Trophoblast cell (in vitro differentiated cells and primary cell): ENCODE measurements around the gene PEX6.
A peak's percentile ranks its signal among the peaks of the same experiment; 100 is the strongest.

Experiments used
- DNase-seq, 2 donors: peaks; one replicate each; pipeline ENCODE4 v3.0.0-alpha.2; 2016
- H2AFZ ChIP-seq: 2 replicates; pipeline ENCODE4 v1.6.1; 2013; ENCODE audit warnings: low read length, moderate library complexity, mild to moderate bottlenecking; ENCODE audit not compliant: insufficient read depth, poor library complexity
- H2AK5ac ChIP-seq: 2 replicates; pipeline ENCODE4 v1.6.1; 2013; ENCODE audit warnings: mild to moderate bottlenecking, low read length
- H2BK120ac ChIP-seq: 2 replicates; pipeline ENCODE4 v1.6.1; 2013; ENCODE audit warnings: low read length, mild to moderate bottlenecking, moderate library complexity; ENCODE audit not compliant: insufficient read depth, poor library complexity
- H2BK12ac ChIP-seq: 2 replicates; pipeline ENCODE4 v1.6.1; 2013; ENCODE audit warnings: mild to moderate bottlenecking, low read length, moderate library complexity
- H2BK5ac ChIP-seq: 2 replicates; pipeline ENCODE4 v1.6.1; 2013; ENCODE audit warnings: low read length, low read depth, moderate library complexity, mild to moderate bottlenecking; ENCODE audit not compliant: poor library complexity
- H3K14ac ChIP-seq: 2 replicates; pipeline ENCODE4 v1.6.1; 2013; ENCODE audit warnings: mild to moderate bottlenecking, low read length
- H3K18ac ChIP-seq: 2 replicates; pipeline ENCODE4 v1.6.1; 2013; ENCODE audit warnings: mild to moderate bottlenecking, low read length
- H3K23ac ChIP-seq: 2 replicates; pipeline ENCODE4 v1.6.1; 2013; ENCODE audit warnings: low read length
- H3K27ac ChIP-seq: 2 replicates; pipeline ENCODE4 v1.5.1; 2013; ENCODE audit warnings: low read depth, mild to moderate bottlenecking, inconsistent platforms, low read length, moderate library complexity
- H3K27me3 ChIP-seq: 2 replicates; pipeline ENCODE4 v1.6.1; 2013; ENCODE audit warnings: inconsistent platforms, mild to moderate bottlenecking, low read length, moderate library complexity; ENCODE audit not compliant: insufficient read depth
- H3K36me3 ChIP-seq, 2 experiments: 1 replicate in 1 of 2; 2 replicates in 1 of 2; pipeline ENCODE4 v1.6.1; 2013; ENCODE audit warnings: low read length in 2 of 2, mild to moderate bottlenecking in 2 of 2, moderate library complexity in 1 of 2; ENCODE audit not compliant: insufficient read depth in 2 of 2, control insufficient read depth in 1 of 2
- H3K4ac ChIP-seq: 2 replicates; pipeline ENCODE4 v1.6.1; 2013; ENCODE audit warnings: low read depth, mild to moderate bottlenecking, low read length, moderate library complexity
- H3K4me1 ChIP-seq, 2 experiments: 1 replicate in 1 of 2; 2 replicates in 1 of 2; pipeline ENCODE4 v1.6.1; 2013; ENCODE audit warnings: low read length in 2 of 2, mild to moderate bottlenecking in 2 of 2, moderate library complexity in 1 of 2; ENCODE audit not compliant: insufficient read depth in 2 of 2, control insufficient read depth in 1 of 2
- H3K4me2 ChIP-seq: 2 replicates; pipeline ENCODE4 v1.6.1; 2013; ENCODE audit warnings: inconsistent platforms, mild to moderate bottlenecking, low read length, moderate library complexity
- H3K4me3 ChIP-seq: 2 replicates; pipeline ENCODE4 v1.5.1; 2013; ENCODE audit warnings: mild to moderate bottlenecking, low read depth, low read length, inconsistent platforms
- H3K79me1 ChIP-seq: one replicate; pipeline ENCODE4 v1.6.1; 2013; ENCODE audit warnings: low read length
- H3K79me2 ChIP-seq: 2 replicates; pipeline ENCODE4 v1.6.1; 2013; ENCODE audit warnings: low read length, mild to moderate bottlenecking; ENCODE audit not compliant: control insufficient read depth, insufficient read depth, poor library complexity
- H3K9ac ChIP-seq: 2 replicates; pipeline ENCODE4 v1.6.1; 2013; ENCODE audit warnings: mild to moderate bottlenecking, low read length
- H3K9me3 ChIP-seq: 2 replicates; pipeline ENCODE4 v1.6.1; 2013; ENCODE audit warnings: low read depth, mild to moderate bottlenecking, control low read depth, inconsistent platforms, low read length; ENCODE audit not compliant: insufficient read depth
- H4K12ac ChIP-seq: 2 replicates; pipeline ENCODE4 v1.6.1; 2013; ENCODE audit warnings: low read depth, mild to moderate bottlenecking, low read length, moderate library complexity
- H4K8ac ChIP-seq: 2 replicates; pipeline ENCODE4 v1.6.1; 2013; ENCODE audit warnings: low read depth, mild to moderate bottlenecking, low read length, moderate library complexity
- H4K91ac ChIP-seq: one replicate; pipeline ENCODE4 v1.6.1; 2013; ENCODE audit warnings: low read depth, mild to moderate bottlenecking, low read length, moderate library complexity
- WGBS: extraction: QIAGEN DNeasy Blood & Tissue Kit; methylation state at CpG from one replicate; pipeline ENCODE4 v1.1.7; 2013; ENCODE audit warnings: missing lambda C conversion rate; ENCODE audit not compliant: insufficient read length, insufficient coverage; ENCODE audit errors: extremely low coverage; 5-methylcytosine and 5-hydroxymethylcytosine counted together

The PEX6 gene

DNA sequence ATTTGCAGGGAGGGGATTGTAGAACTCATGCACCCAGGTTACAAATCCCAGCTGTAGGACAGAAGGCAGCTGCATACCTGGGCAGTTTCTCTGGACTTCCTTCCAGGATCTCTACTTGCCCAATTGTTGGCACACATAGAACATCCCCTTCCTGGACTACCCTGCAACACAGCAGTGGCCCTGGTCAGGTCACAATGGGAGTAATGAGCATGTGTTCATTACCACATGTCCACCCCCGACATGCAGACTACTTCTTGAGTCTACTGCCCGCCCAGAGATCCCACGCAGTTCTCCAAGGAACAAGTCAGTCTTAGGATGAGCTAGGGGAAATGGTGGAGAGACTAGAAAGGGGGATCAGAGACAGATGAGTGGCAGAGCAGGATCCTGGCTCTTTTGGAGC, 5.1 kb downstream of the PEX6 start:
- peaks cover 12 to 14% of the 10 kb centered on the region in 2 experiments for H3K4me1 ChIP-seq
- no peak overlapping the region for H2BK120ac ChIP-seq
- H3K79me1 ChIP-seq = peaks cover 8% of the 10 kb centered on the region
- no peak overlapping the region for H2BK5ac ChIP-seq
- DNase-seq = no peak
- no peak overlapping the region for H4K12ac ChIP-seq
- no peak overlapping the region for H2BK12ac ChIP-seq
- no peak overlapping the region for H3K4me3 ChIP-seq
- H3K14ac ChIP-seq = no peak overlapping the region
- no peak overlapping the region for H2AFZ ChIP-seq
- peaks cover 9% of the 10 kb centered on the region for H3K79me2 ChIP-seq
- WGBS = no CpG with 5 or more reads among the region's 3 CpGs
- H3K9me3 ChIP-seq = no peaks in the 10 kb centered on the region
- H3K23ac ChIP-seq = no peak overlapping the region
- no peak overlapping the region for H4K91ac ChIP-seq
- H4K8ac ChIP-seq = no peak overlapping the region
- H3K36me3 ChIP-seq = peaks cover 2 to 8% of the 10 kb centered on the region in 2 experiments
- H3K4ac ChIP-seq = no peak overlapping the region
- H2AK5ac ChIP-seq = no peak overlapping the region
- H3K9ac ChIP-seq = no peak overlapping the region
- H3K4me2 ChIP-seq = no peak overlapping the region
- no peak overlapping the region for H3K27ac ChIP-seq
- H3K27me3 ChIP-seq = no peaks in the 10 kb centered on the region
- no peak overlapping the region for H3K18ac ChIP-seq

DNA sequence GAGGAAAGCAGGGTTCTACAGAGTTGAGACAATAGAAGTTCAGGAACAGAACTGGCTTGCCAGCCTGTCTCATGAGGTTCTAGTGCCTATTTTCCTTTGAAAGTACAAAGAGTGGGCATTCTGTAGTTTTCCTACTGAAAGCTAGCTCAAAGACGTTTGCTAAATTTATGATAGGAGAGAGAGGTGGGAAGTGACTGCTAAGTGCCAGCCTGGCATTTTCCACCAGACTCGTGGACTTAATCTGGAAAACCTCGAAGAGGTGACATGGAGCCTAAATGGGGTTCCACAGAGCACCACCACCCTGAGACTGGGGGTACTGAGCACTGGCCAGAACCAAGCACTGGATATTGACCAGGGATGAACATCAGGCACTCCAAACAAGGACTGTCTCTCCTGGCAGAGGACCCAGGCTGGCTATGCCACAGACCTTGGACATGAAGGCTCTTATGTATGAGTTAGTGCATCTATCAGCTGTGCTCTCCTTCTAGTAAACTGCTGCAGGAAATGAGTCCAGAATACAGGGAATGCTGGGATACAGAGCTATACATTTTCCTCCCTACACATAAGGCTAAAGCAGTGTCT, 7.1 kb downstream of the PEX6 start:
- no peak overlapping the region for H3K14ac ChIP-seq
- no CpG with 5 or more reads among the region's 3 CpGs for WGBS
- no peaks in the 10 kb centered on the region for H3K79me2 ChIP-seq
- no peaks in the 10 kb centered on the region for H3K79me1 ChIP-seq
- H3K27ac ChIP-seq = no peak overlapping the region
- no peak overlapping the region for H2BK120ac ChIP-seq
- no peak overlapping the region for H3K4me2 ChIP-seq
- no peak overlapping the region for H2BK5ac ChIP-seq
- H4K12ac ChIP-seq = no peak overlapping the region
- no peak overlapping the region for H4K91ac ChIP-seq
- no peak overlapping the region for H3K4me3 ChIP-seq
- peaks cover 7 to 8% of the 10 kb centered on the region in 2 experiments for H3K4me1 ChIP-seq
- H3K36me3 ChIP-seq = peaks cover 7 to 19% of the 10 kb centered on the region in 2 experiments
- H3K9ac ChIP-seq = no peak overlapping the region
- H2BK12ac ChIP-seq = no peak overlapping the region
- H2AFZ ChIP-seq = no peak overlapping the region
- no peak for DNase-seq
- H2AK5ac ChIP-seq = no peak overlapping the region
- H3K4ac ChIP-seq = no peak overlapping the region
- H3K18ac ChIP-seq = no peak overlapping the region
- H3K9me3 ChIP-seq = no peaks in the 10 kb centered on the region
- no peak overlapping the region for H3K23ac ChIP-seq
- H4K8ac ChIP-seq = no peak overlapping the region
- no peaks in the 10 kb centered on the region for H3K27me3 ChIP-seq

DNA sequence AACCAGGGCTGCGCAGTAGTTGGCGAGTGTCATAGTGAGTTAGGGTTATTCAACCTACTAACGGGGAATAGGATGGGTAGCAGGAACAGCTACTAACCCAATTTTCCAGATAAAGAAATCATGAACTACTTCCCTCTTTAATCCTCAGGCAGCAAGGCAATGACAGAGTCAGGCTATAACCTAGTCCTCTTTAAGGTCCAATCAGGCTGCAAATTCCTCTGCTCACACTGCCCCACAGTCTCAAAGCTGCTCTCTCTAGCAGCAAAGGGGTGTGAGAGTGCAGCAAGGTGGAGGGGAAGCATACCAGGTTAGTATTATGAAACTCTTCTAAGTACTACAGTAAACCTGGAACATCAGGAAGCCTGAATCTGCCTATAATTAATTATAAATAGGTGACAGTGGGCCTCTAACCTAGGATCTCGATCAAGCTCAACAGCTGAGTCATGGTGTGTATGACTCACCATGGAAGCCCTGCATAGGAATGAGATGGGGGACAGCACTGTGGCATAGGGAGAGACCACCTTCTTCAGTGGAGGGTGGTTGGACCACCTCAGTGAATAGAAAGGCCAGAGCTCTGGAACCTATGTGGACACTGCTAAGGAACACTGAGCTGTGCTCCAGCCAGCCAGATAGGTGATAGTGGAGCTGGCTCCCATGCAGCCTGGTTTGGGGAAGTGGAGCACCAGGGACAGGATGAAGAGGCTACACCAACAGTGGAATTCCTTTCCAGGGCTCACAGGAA, 7.9 kb downstream of the PEX6 start:
- H3K18ac ChIP-seq = no peak overlapping the region
- H3K79me1 ChIP-seq = no peaks in the 10 kb centered on the region
- no peak overlapping the region for H4K12ac ChIP-seq
- no peaks in the 10 kb centered on the region for H3K27me3 ChIP-seq
- no peak overlapping the region for H2AFZ ChIP-seq
- no peak overlapping the region for H3K4me3 ChIP-seq
- H3K4me2 ChIP-seq = no peak overlapping the region
- no peak overlapping the region for H2AK5ac ChIP-seq
- H3K27ac ChIP-seq = no peak overlapping the region
- no peaks in the 10 kb centered on the region for H3K9me3 ChIP-seq
- no peak overlapping the region for H3K9ac ChIP-seq
- no peak overlapping the region for H3K14ac ChIP-seq
- H3K79me2 ChIP-seq = no peaks in the 10 kb centered on the region
- no peak overlapping the region for H2BK120ac ChIP-seq
- no peak overlapping the region for H2BK12ac ChIP-seq
- DNase-seq = peak in 1 of 2 donors; percentile 8
- H3K36me3 ChIP-seq = peaks cover 13 to 25% of the 10 kb centered on the region in 2 experiments
- WGBS = no CpG with 5 or more reads among the region's 4 CpGs
- no peak overlapping the region for H4K91ac ChIP-seq
- H3K23ac ChIP-seq = no peak overlapping the region
- no peak overlapping the region for H2BK5ac ChIP-seq
- peaks cover 7 to 8% of the 10 kb centered on the region in 2 experiments for H3K4me1 ChIP-seq
- H3K4ac ChIP-seq = no peak overlapping the region
- no peak overlapping the region for H4K8ac ChIP-seq

DNA sequence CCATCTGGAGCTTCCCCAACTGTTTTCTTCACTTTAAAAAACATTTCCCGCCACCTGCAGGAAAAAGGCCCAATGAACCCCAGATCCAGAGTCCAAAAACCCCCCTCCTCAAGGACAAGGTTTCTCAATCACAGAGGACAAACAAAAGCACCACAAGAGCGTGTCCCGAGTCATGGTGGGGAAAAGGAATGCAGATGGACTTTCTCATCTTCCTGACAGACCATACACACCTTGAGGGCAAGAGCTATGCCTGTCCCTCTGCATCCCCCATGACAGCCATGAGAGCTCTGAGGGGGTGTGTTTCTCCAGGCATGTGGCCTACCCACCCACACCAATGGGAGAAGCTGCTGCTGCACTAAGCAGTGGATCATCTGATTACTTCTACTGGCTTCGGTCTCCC, 9.0 kb downstream of the PEX6 start:
- no peak for DNase-seq
- no peak overlapping the region for H3K18ac ChIP-seq

More for the DNA sequence above, 9.0 kb downstream of the PEX6 start:
- Histone ChIP-seq H3K36me3 (peaks cover 20 to 33% of the 10 kb centered on the region in 2 experiments), H3K4me2 (no peak overlapping the region), H3K79me1 (no peaks in the 10 kb centered on the region), H4K91ac (no peak overlapping the region), H3K23ac (no peak overlapping the region), H2BK12ac (no peak overlapping the region), H3K4me3 (no peak overlapping the region), H4K12ac (no peak overlapping the region), H3K27me3 (no peaks in the 10 kb centered on the region), H3K4me1 (peaks cover 7 to 8% of the 10 kb centered on the region in 2 experiments), H4K8ac (no peak overlapping the region), H2AK5ac (no peak overlapping the region), H2BK120ac (no peak overlapping the region), H2AFZ (no peak overlapping the region), H3K4ac (no peak overlapping the region), H3K27ac (no peak overlapping the region), H2BK5ac (no peak overlapping the region), H3K9ac (no peak overlapping the region), H3K9me3 (no peaks in the 10 kb centered on the region), H3K79me2 (no peaks in the 10 kb centered on the region), H3K14ac (no peak overlapping the region)
- no CpG with 5 or more reads among the region's 4 CpGs for WGBS
